Measurements from ENCODE around the gene RRP1B.

DNA sequence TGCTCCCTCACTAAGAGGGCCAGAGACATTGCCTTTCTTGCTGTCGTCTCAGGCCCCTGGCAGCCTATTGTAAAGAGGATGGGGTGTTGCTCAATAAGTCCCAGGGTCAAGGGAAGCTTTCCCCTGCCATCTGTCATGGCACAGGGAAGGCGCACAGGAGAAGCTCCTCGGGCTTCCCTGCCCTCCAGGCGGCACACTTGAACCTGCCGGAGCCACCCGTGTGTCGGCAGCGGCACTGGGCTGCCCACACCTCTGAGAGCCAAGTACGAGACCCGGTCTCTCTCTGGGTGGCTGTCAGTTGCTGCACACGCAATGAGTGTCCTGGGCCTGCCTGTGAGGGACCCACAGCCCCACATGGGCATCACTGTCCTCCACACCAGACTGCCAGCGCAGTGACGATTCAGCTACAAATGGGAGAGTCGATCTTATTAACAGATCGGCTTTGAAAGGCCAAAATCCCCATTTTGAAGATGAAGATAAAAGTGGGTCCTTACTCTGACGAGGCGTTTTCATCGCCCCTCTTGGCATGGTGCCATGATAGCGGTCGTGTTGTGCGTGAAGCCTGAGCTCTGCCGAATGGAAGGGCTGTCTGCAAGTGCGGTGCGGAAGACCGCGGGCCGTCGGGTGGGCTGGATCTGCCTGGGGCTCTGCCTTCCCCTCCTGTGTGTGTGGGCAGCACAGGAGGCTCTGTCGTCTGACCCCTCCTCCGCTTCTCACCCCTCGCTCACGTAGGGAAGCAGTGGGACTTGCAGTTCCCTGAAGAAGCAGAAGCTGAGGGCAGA, 30.4 kb downstream of the RRP1B start:
- TF ChIP-seq, protein P1, sequence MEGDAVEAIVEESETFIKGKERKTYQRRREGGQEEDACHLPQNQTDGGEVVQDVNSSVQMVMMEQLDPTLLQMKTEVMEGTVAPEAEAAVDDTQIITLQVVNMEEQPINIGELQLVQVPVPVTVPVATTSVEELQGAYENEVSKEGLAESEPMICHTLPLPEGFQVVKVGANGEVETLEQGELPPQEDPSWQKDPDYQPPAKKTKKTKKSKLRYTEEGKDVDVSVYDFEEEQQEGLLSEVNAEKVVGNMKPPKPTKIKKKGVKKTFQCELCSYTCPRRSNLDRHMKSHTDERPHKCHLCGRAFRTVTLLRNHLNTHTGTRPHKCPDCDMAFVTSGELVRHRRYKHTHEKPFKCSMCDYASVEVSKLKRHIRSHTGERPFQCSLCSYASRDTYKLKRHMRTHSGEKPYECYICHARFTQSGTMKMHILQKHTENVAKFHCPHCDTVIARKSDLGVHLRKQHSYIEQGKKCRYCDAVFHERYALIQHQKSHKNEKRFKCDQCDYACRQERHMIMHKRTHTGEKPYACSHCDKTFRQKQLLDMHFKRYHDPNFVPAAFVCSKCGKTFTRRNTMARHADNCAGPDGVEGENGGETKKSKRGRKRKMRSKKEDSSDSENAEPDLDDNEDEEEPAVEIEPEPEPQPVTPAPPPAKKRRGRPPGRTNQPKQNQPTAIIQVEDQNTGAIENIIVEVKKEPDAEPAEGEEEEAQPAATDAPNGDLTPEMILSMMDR (IDR thresholded peaks at IDR 0.05), result no peak
- TF ChIP-seq POLR2AphosphoS5 (IDR thresholded peaks at IDR 0.05; ENCODE audit: low read depth, low read length) (no peak), SIN3A (IDR thresholded peaks at IDR 0.05; ENCODE audit: borderline replicate concordance, insufficient read depth, low read depth, low read length) (no peak)
- TF ChIP-seq, protein P2, sequence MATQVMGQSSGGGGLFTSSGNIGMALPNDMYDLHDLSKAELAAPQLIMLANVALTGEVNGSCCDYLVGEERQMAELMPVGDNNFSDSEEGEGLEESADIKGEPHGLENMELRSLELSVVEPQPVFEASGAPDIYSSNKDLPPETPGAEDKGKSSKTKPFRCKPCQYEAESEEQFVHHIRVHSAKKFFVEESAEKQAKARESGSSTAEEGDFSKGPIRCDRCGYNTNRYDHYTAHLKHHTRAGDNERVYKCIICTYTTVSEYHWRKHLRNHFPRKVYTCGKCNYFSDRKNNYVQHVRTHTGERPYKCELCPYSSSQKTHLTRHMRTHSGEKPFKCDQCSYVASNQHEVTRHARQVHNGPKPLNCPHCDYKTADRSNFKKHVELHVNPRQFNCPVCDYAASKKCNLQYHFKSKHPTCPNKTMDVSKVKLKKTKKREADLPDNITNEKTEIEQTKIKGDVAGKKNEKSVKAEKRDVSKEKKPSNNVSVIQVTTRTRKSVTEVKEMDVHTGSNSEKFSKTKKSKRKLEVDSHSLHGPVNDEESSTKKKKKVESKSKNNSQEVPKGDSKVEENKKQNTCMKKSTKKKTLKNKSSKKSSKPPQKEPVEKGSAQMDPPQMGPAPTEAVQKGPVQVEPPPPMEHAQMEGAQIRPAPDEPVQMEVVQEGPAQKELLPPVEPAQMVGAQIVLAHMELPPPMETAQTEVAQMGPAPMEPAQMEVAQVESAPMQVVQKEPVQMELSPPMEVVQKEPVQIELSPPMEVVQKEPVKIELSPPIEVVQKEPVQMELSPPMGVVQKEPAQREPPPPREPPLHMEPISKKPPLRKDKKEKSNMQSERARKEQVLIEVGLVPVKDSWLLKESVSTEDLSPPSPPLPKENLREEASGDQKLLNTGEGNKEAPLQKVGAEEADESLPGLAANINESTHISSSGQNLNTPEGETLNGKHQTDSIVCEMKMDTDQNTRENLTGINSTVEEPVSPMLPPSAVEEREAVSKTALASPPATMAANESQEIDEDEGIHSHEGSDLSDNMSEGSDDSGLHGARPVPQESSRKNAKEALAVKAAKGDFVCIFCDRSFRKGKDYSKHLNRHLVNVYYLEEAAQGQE (IDR thresholded peaks at IDR 0.05; ENCODE audit: insufficient read depth in 1 of 2, low read depth in 2 of 2, low read length in 1 of 2), result no peak

Data from Panc1 (cell line).